Lower leg skin (tissue), 4 donors: ENCODE results near the gene HOXB8. TPM values are rescaled to one million over a fixed set of nuclear protein-coding genes. Genes with fewer than 3 reads are reported as not detected.

Source experiments
- DNase-seq, 2 donors: peaks; one replicate each; pipeline ENCODE4 v3.0.0-alpha.2; 2019; ENCODE audit warnings: low spot score in 2 of 2
- H3K4me3 ChIP-seq: fragments of 200-600 bp; sonication (generic); 2 replicates; pipeline ENCODE4 v1.5.1; 2017; ENCODE audit warnings: mild to moderate bottlenecking, low read depth; ENCODE audit not compliant: poor library complexity, severe bottlenecking
- POLR2A ChIP-seq, 2 donors: fragments of 450-650 bp; IDR thresholded peaks; one replicate each; pipeline ENCODE4 v1.6.1; 2016 to 2017; ENCODE audit warnings: antibody characterized with exemption in 2 of 2, mild to moderate bottlenecking in 1 of 2, moderate library complexity in 1 of 2
- WGBS, 2 donors: methylation state at CpG; one replicate each; pipeline ENCODE4 v1.1.5; 2018; 5-methylcytosine and 5-hydroxymethylcytosine counted together
- intact Hi-C: fragments of 100-400 bp; cut with DNase I; formaldehyde crosslinking; loops from one replicate; pipeline ENCODE4 v1.15.0; 2023; ENCODE audit warnings: low total_unique reads
- total RNA-seq, 4 donors: library from RNA; depleted of rRNA; stranded (reverse); fragments of >200 nt; gene quantifications; one replicate each; pipeline ENCODE4 v1.1.0, GENCODE V29; 2016
- TF ChIP-seq, protein P1 (sequence below), 3 donors: fragments of 450-650 bp; IDR thresholded peaks; one replicate each; pipeline ENCODE4 v1.5.1; 2016; ENCODE audit warnings: antibody characterized with exemption in 3 of 3, mild to moderate bottlenecking in 3 of 3, moderate library complexity in 2 of 3

Gene HOXB8
- total RNA-seq, 4 donors from 2014 or later = 1.4 TPM; not detected in 3

DNA sequence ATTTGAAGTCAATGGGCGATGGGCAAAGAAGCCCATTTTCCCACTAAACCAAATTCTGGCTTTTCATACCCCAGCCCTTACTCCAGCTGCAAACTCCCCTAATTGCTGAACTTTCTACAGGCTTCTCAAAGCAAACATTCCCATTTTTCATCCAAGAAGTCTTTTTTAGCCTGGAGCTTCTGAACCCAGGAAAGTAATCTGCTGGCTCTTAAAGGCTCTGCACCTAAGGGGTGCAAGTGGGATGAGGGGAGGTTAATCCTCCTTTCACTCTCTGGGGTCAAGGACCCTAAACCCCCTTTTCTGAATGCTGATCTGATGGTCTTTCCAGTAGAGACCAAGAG lies 6.6 kb downstream of the HOXB8 start:
- intact Hi-C loops = no loop called here
- WGBS, 2 donors = 89 to 97% methylated on average over 1 of the region's 1 CpG
- no peak overlapping the region for H3K4me3 ChIP-seq
- no peak for DNase-seq
- TF ChIP-seq POLR2A (IDR thresholded peaks at IDR 0.05) = no peak
- TF ChIP-seq, protein P1, sequence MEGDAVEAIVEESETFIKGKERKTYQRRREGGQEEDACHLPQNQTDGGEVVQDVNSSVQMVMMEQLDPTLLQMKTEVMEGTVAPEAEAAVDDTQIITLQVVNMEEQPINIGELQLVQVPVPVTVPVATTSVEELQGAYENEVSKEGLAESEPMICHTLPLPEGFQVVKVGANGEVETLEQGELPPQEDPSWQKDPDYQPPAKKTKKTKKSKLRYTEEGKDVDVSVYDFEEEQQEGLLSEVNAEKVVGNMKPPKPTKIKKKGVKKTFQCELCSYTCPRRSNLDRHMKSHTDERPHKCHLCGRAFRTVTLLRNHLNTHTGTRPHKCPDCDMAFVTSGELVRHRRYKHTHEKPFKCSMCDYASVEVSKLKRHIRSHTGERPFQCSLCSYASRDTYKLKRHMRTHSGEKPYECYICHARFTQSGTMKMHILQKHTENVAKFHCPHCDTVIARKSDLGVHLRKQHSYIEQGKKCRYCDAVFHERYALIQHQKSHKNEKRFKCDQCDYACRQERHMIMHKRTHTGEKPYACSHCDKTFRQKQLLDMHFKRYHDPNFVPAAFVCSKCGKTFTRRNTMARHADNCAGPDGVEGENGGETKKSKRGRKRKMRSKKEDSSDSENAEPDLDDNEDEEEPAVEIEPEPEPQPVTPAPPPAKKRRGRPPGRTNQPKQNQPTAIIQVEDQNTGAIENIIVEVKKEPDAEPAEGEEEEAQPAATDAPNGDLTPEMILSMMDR (IDR thresholded peaks at IDR 0.05) = no peak

DNA sequence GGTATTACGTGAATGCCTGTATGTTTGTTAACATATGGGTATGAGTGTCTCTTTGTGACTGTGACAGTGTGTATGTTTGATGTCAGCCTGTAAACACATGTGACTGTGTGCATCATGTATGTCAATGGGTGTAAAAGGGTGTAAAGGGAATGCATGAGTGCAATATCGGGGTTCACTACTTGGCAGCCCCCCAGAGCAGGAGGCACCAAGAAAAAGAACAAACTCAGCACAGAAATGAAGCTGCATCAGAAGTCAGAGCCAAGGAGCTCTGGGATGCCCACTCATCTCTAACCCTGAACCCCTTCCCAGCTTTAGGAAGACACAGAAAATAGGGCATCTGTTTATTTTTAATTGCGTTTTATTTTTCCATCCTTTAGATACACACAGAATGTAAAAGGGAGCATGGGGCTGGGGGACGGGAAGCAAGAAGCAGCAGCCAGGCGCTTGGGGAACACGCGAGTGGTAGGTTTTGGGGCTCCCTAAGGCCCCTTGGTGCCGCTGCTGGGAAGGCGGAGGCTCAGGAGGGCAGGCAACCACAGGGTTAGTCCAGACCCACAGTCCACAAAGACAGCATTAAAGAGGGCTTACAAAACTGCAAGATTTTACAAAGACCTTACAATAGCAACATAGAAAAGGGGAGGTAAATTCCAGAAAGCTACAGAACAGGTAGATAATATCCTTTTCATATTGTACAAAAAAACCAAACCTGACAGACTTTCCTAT lies 8.0 kb downstream of the HOXB8 start:
- intact Hi-C loops = no loop called here
- TF ChIP-seq, protein P1 (IDR thresholded peaks at IDR 0.05) = no peak
- no peak for TF ChIP-seq POLR2A (IDR thresholded peaks at IDR 0.05)
- DNase-seq = no peak
- 86 to 89% methylated on average over 9 of the region's 9 CpGs for WGBS, 2 donors
- no peak overlapping the region for H3K4me3 ChIP-seq

DNA sequence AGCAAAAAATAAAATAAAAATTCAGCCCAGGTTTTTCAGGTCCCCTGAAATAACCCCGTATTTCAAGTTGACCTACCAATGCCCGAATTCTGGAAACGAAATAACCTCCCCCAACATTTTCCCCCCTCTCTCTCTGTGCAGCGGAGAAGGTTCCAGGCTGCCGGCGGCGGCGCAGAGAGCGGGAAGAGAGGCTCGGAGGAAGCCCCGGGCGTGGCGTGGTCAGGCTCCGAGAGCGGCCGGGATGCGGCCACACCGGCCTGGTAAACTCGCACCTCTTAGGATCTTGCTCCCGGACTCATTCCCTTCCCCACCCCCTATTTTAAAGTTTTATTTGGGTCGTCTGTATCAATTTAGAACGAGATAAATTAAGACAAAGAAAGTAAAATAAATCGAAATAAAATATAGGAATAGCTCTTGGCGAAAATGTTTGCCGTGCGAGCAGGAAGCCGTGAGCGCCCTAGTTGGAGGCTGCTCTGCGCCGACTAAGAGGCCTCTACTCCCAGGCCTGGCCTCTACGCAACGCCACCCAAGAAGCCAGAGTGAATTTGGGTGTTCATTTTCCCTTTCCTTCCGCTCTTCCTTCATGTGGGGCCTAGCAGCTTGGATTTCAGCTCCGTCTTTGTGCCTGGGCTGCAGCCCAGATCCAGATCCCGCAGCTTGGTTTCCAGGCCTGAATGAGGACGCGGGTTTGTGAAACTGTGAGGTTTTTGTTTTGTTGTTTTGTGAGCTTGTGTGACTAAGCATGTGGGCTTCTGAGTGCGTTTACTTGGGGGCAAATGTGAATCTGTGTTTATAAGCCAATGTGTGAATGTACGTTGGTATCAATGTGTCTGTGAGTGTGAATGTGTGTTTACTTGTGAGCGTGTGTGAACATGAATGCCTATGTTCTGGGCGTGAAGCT lies 8.9 kb downstream of the HOXB8 start:
- no peak overlapping the region for H3K4me3 ChIP-seq
- WGBS, 2 donors = 79 to 80% methylated on average over 41 of the region's 41 CpGs
- no peak for DNase-seq
- TF ChIP-seq, protein P1 (IDR thresholded peaks at IDR 0.05) = no peak
- no peak for TF ChIP-seq POLR2A (IDR thresholded peaks at IDR 0.05)
- intact Hi-C loops = no loop called here

DNA sequence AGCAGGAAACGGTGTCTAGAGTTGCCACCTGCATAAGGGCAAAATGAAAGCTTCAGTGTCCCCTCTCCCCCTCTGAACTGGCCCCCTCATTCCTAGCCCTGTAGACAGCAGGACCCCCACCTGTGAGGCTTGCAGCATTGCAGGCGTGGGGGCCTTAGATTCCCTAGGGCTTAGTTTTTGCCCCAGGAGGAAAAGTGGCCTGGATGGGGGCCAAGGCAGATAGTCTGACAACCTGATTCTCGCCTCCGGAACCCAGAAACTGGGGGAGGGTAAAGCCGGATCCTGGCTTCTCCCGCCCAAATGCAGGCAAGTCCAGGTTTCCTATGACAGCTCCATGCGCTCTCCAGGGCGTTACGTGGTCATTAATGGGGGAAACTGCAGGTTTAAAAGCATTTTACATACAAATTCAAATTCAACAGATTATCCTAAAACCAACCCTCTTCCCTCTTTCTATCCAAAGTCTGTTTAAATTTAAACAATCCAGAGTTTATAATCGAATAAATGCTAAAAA lies 9.6 kb downstream of the HOXB8 start:
- no peak overlapping the region for H3K4me3 ChIP-seq
- no peak for DNase-seq
- intact Hi-C loops = no loop called here
- WGBS, 2 donors = 57 to 61% methylated on average over 10 of the region's 10 CpGs
- TF ChIP-seq, protein P1 (IDR thresholded peaks at IDR 0.05) = no peak
- TF ChIP-seq POLR2A (IDR thresholded peaks at IDR 0.05) = no peak

DNA sequence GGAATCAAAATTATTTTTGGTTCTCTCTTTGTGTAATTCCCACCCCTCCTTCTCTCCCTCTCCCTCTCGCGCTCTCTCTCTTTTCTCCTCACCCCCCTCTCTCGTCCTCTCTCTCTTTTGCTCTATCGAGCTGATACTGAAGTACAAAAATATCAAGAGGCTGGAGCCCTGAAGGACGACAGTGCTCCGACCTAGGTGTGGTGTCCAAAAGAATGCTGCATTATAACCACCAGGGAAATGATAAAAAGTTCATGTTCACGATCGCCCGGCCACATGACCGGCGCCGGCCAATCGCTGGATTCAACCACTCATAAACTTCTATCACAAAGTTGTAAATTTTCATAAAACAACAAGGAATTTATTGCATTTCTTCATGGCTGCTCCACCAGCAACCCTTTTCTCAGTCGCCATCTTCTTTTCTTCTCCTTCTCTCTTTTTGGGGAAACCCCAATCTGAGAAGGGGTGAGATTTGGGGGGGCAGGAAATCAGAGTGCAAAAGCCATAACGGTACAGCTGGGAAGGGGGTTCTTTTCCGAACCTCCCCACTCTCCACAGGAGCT lies 10.2 kb downstream of the HOXB8 start, which contains the start of gene HOXB6:
Gene HOXB6 (minus strand): TSS at position 217 of the 560 bp plus-strand sequence. CDS start 6,836 bp downstream, outside the sequence.
- DNase-seq = no peak
- WGBS, 2 donors = 14 to 19% methylated on average over 16 of the region's 16 CpGs
- intact Hi-C loops = no loop called here
- TF ChIP-seq, protein P1 (IDR thresholded peaks at IDR 0.05) = no peak
- no peak for TF ChIP-seq POLR2A (IDR thresholded peaks at IDR 0.05)
- H3K4me3 ChIP-seq = peak within 1 kb of the TSS; percentile 35
